GM10248 (cell line): ENCODE data around the gene FKBP8.
"Not testable (repeated sequence)": the region's sequence is repeated elsewhere in the genome, so short reads cannot be mapped to it uniquely, and the experiment has no call there.

Experiments
- CTCF ChIA-PET: fragments of 300-600 bp; sonication (Branson Sonifier 250); formaldehyde crosslinking; extraction: SDS; loops from one replicate; lab custom pipeline; 2021; ENCODE audit warnings: antibody characterized with exemption; lab: Yijun Ruan, JAX
- POLR2A ChIA-PET: fragments of 350-650 bp; sonication (Branson Sonifier 250); formaldehyde crosslinking; extraction: SDS; loops from one replicate; lab custom pipeline; 2020; ENCODE audit warnings: antibody characterized with exemption; lab: Yijun Ruan, JAX
- DNase-seq: peaks from one replicate; pipeline ENCODE4 v3.0.0; 2012; ENCODE audit errors: extremely low spot score
- CTCF ChIP-seq: IDR thresholded peaks from 2 replicates; pipeline ENCODE4 v1.5.1; 2012; ENCODE audit warnings: mild to moderate bottlenecking, low read depth; ENCODE audit errors: extremely low read depth, missing control alignments, control extremely low read depth

The FKBP8 gene

GRCh38 chr19:18542941-18543813 is at the start of gene FKBP8:
Gene FKBP8 (minus strand): TSS chr19:18543573. CDS start chr19:18541970, 1,603 bp downstream.
- ChIA-PET POLR2A (interaction anchor here (2.0 kb wide), 1 partner anchor 15 kb away, joined by 14 read pairs; the partner anchor contains the start of gene KXD1), CTCF (interaction anchor here (0.7 to 2.2 kb wide), 9 partner anchors 11 to 92 kb away, joined by 4 to 19 read pairs (median 5); partner anchors contain the start of gene KXD1)
- no peak for TF ChIP-seq CTCF
- peak; percentile 98 for DNase-seq

DNA sequence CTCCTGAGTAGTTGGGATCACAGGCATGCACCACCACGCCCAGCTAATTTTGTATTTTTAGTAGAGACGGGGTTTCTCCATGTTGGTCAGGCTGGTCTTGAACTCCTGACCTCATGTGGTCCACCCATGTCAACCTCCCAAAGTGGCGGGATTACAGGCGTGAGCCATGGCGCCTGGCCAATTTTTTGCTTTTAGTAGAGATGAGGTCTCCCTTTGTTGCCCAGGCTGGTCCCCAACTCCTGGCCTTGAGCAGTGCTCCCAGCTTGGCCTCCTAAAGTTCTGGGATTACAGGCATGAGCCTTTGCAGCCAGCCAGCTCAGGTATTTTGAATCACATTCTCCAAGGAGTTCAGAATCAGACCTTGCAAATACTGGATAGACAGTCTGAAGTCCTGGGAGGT is 49.4 kb upstream of the FKBP8 start:
- POLR2A ChIA-PET: interaction anchor here (0.6 kb wide), 1 partner anchor 16 kb away, joined by 6 read pairs; no protein-coding TSS in a partner anchor
- DNase-seq: not testable (repeated sequence)
- CTCF ChIA-PET: interaction anchor here (1.4 to 3.6 kb wide), 6 partner anchors 21 to 254 kb away, joined by 3 to 21 read pairs (median 10); partner anchors contain the start of gene UBA52

- no peak for DNase-seq
- ChIA-PET POLR2A (no interaction called here), CTCF (interaction anchor here (1.4 to 7.9 kb wide), 4 partner anchors 16 to 255 kb away, joined by 3 to 111 read pairs (median 12); partner anchors contain the start of gene UBA52)
- TF ChIP-seq CTCF: no peak
Observed at GRCh38 chr19:18591735-18592385, 48.5 kb upstream of the FKBP8 start.

DNA sequence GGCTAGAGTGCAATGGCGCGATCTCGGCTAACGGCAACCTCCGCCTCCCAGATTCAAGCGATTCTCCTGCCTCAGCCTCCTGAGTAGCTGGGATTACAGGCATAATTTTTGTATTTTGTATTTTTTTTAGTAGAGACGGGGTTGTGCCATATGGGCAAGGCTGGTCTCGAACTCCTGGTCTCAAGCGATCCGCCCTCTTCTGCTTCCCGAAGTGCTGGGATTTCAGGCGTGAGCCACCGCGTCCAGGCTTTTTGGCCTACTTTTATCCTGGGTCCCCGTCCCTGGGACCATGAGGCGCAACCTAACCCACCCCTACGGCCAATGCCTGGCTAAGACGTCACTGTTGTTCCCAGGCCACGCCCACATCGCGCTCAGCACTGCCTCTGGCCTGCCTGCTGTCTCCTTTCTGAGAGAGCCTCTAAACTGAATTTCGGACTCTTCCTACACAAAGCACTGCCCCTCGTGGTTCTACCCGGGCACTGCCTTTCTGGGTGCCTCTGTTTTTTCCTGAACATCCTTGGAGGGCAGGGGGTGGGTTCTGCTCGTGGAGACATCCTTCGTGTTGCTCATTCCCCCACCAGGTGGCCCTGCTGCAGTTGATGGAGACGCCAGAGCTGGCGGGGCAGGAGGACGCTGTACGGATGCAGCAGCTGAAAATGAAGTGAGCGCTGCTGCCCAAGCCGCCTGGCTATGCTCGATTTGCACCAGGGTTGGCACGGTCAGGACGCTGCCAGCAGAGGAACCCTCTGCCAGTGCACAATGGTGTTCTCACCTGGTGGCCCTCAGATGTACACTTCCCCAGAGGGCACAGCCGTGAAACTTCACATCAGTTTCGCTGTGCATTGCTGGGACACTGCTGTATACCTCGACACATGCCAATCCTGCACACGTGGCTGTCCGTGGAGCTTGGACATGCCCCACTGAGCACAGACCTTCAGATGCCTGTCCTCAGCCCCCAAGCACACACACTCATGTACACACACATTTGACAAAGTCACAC is 47.2 kb upstream of the FKBP8 start:
- ChIA-PET POLR2A (interaction anchor here (0.7 kb wide), 1 partner anchor 525 kb away, joined by 8 read pairs; no protein-coding TSS in a partner anchor), CTCF (interaction anchor here (0.9 to 7.9 kb wide), 13 partner anchors 13 to 354 kb away, joined by 3 to 111 read pairs (median 4); partner anchors contain the start of genes FKBP8 and UBA52)
- DNase-seq: no peak
- TF ChIP-seq CTCF: no peak

- peak; percentile 24 for TF ChIP-seq CTCF
- ChIA-PET POLR2A (interaction anchor here (0.7 to 1.9 kb wide), 4 partner anchors 12 to 526 kb away, joined by 5 to 16 read pairs (median 8); partner anchors contain the start of gene UBA52), CTCF (interaction anchor here (0.7 to 7.9 kb wide), 44 partner anchors 10 to 355 kb away, joined by 3 to 111 read pairs (median 4); partner anchors contain the start of genes COPE, CRTC1, DDX49 and ELL)
- peak; percentile 75 for DNase-seq
Observed at GRCh38 chr19:18589380-18590272, 46.3 kb upstream of the FKBP8 start.
